ENCODE data around the gene PSMD13.

The PSMD13 gene

GRCh38 chr11:297586-298405, 61.0 kb downstream of the PSMD13 start:
- Histone ChIP-seq H3K4me3 (ENCODE audit: low read length) (no peak overlapping the region), H3K36me3 (ENCODE audit: control insufficient read depth, insufficient read depth, low read length) (no peaks in the 10 kb centered on the region), H3K27me3 (ENCODE audit: control insufficient read depth, insufficient read depth, low read length) (peaks cover 37% of the 10 kb centered on the region), H3K4me1 (ENCODE audit: control insufficient read depth, insufficient read depth, low read length) (peaks cover 8% of the 10 kb centered on the region), H3K9me3 (ENCODE audit: control insufficient read depth, low read length) (no peaks in the 10 kb centered on the region), H3K9ac (ENCODE audit: low read length) (no peak overlapping the region)

- Histone ChIP-seq H3K4me3 (ENCODE audit: low read length) (no peak overlapping the region), H3K9me3 (ENCODE audit: control insufficient read depth, low read length) (no peaks in the 10 kb centered on the region), H3K36me3 (ENCODE audit: control insufficient read depth, insufficient read depth, low read length) (no peaks in the 10 kb centered on the region), H3K9ac (ENCODE audit: low read length) (no peak overlapping the region), H3K27me3 (ENCODE audit: control insufficient read depth, insufficient read depth, low read length) (peaks cover 37% of the 10 kb centered on the region), H3K4me1 (ENCODE audit: control insufficient read depth, insufficient read depth, low read length) (peaks cover 8% of the 10 kb centered on the region)
Measured at GRCh38 chr11:298406-299065, 61.8 kb downstream of the PSMD13 start.

- Histone ChIP-seq H3K27me3 (ENCODE audit: control insufficient read depth, insufficient read depth, low read length) (peaks cover 37% of the 10 kb centered on the region), H3K9me3 (ENCODE audit: control insufficient read depth, low read length) (no peaks in the 10 kb centered on the region), H3K9ac (ENCODE audit: low read length) (no peak within 1 kb of the TSS), H3K4me3 (ENCODE audit: low read length) (no peak within 1 kb of the TSS), H3K36me3 (ENCODE audit: control insufficient read depth, insufficient read depth, low read length) (no peaks in the 10 kb centered on the region), H3K4me1 (ENCODE audit: control insufficient read depth, insufficient read depth, low read length) (peaks cover 8% of the 10 kb centered on the region)
Measured at GRCh38 chr11:299081-299891, 62.5 kb downstream of the PSMD13 start, which contains the start of gene IFITM5. Gene IFITM5 (minus strand): TSS chr11:299526. CDS start chr11:299490, 36 bp downstream.

DNA sequence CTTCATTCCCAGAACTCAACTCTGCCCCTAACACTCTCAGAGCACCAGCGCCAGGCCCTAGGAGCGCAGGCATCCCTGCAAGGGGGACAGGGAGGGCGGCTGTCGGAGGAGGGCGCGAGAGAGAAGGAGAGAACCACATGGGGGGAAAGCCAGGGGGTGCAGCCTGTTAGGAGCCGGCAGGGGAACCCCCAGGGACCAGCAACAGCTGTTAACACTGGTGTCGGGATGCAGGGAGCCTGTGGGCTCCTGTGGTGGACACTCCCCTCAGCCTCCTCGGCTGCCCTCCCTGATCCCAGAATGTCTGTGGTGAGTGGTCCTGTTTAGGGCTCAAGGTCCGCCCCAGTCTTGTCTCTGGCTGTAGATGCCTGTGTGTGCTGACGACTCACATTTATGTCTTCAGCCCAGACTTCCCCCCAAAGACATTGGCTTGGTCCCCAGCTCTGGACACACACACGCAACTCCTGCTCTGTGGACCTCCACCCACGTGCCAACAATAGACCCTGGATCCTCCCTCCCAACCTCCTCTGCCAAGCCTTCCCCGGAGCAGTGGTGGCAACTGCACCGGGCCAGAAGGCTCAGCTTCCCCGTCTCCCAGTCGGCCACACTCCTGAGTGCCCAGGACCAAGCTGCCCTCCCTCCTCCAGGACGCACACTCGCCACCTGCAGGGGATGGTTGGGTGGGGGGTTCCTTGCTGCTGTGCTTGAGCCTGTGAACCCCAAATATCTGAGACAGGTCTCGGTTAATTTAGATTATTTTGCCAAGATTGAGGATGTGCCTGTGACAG, 63.4 kb downstream of the PSMD13 start:
- Histone ChIP-seq H3K4me1 (ENCODE audit: control insufficient read depth, insufficient read depth, low read length) (peaks cover 8% of the 10 kb centered on the region), H3K9ac (ENCODE audit: low read length) (no peak overlapping the region), H3K36me3 (ENCODE audit: control insufficient read depth, insufficient read depth, low read length) (no peaks in the 10 kb centered on the region), H3K27me3 (ENCODE audit: control insufficient read depth, insufficient read depth, low read length) (peaks cover 37% of the 10 kb centered on the region), H3K4me3 (ENCODE audit: low read length) (no peak overlapping the region), H3K9me3 (ENCODE audit: control insufficient read depth, low read length) (no peaks in the 10 kb centered on the region)
